BE2C (cell line): Measurements from ENCODE around the gene PAX1.

Experiments
- DNase-seq: peaks from one replicate; pipeline ENCODE4 v3.0.0-alpha.2; 2020
- H3K27me3 ChIP-seq: fragments of 250-450 bp; sonication (Bioruptor Pico); 2 replicates; pipeline ENCODE4 v1.5.1; 2020; ENCODE audit warnings: mild to moderate bottlenecking
- H3K36me3 ChIP-seq: fragments of 250-450 bp; sonication (Bioruptor Pico); 2 replicates; pipeline ENCODE4 v1.5.1; 2020; ENCODE audit warnings: mild to moderate bottlenecking
- H3K4me1 ChIP-seq: fragments of 250-450 bp; sonication (Bioruptor Pico); 2 replicates; pipeline ENCODE4 v1.5.1; 2020
- H3K4me3 ChIP-seq: 2 replicates; pipeline ENCODE4 v1.5.1; 2011; ENCODE audit warnings: low read depth, low read length
- H3K9me3 ChIP-seq: fragments of 250-450 bp; sonication (Bioruptor Pico); 2 replicates; pipeline ENCODE4 v1.5.1; 2020
- TF ChIP-seq, protein P1 (sequence below): IDR thresholded peaks from 2 replicates; pipeline ENCODE4 v1.5.1; 2012; ENCODE audit warnings: mild to moderate bottlenecking, low read depth, low read length

PAX1 gene

GRCh38 chr20:21670126-21670525 is 35.3 kb upstream of the PAX1 start:
- no peaks in the 10 kb centered on the region for H3K36me3 ChIP-seq
- DNase-seq, result no peak

DNA sequence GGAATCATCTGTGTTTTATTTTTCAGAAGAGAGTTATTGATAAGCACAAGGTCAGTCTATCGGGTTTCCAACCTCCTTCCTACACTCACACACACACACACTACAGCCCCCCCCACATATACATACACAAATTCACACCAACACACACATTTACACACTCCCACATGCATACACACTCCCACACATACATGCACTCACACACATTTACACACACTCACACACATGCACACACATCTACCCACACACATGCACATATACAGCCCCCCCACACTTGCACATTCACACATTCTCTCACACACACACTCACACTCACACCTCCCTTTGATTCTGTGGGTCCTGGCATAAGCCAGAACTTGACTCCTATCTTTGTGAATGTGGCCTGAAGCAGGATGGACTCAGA is 34.5 kb upstream of the PAX1 start:
- Histone ChIP-seq H3K4me1 (no peaks in the 10 kb centered on the region), H3K36me3 (no peaks in the 10 kb centered on the region), H3K4me3 (no peak overlapping the region), H3K27me3 (no peaks in the 10 kb centered on the region), H3K9me3 (no peaks in the 10 kb centered on the region)
- no peak for DNase-seq
- TF ChIP-seq, protein P1, sequence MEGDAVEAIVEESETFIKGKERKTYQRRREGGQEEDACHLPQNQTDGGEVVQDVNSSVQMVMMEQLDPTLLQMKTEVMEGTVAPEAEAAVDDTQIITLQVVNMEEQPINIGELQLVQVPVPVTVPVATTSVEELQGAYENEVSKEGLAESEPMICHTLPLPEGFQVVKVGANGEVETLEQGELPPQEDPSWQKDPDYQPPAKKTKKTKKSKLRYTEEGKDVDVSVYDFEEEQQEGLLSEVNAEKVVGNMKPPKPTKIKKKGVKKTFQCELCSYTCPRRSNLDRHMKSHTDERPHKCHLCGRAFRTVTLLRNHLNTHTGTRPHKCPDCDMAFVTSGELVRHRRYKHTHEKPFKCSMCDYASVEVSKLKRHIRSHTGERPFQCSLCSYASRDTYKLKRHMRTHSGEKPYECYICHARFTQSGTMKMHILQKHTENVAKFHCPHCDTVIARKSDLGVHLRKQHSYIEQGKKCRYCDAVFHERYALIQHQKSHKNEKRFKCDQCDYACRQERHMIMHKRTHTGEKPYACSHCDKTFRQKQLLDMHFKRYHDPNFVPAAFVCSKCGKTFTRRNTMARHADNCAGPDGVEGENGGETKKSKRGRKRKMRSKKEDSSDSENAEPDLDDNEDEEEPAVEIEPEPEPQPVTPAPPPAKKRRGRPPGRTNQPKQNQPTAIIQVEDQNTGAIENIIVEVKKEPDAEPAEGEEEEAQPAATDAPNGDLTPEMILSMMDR, result no peak

More at GRCh38 chr20:21670126-21670525, 35.3 kb upstream of the PAX1 start:
- Histone ChIP-seq H3K9me3 (no peaks in the 10 kb centered on the region), H3K27me3 (no peaks in the 10 kb centered on the region), H3K4me1 (no peaks in the 10 kb centered on the region), H3K4me3 (no peak overlapping the region)
- TF ChIP-seq, protein P1, result no peak

DNA sequence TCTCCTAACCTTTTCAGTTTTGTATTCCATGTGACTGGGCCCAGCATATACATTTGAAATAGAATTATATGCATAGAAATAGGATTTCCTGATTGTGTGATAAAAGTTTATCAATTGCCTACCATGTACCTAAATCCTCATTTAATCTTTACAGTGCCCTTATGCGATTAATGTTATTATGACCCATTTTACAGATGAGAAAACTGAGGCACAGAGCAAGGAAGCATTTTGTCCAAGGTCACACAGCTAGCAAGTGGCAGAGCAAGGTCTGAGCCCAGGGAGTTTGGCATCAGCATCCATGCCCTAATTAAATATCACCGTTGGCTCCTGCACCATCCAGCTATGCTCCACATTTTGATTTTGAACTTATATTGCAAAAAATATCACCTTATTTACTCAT is 28.2 kb upstream of the PAX1 start:
- Histone ChIP-seq H3K36me3 (no peaks in the 10 kb centered on the region), H3K4me3 (no peak overlapping the region), H3K9me3 (no peaks in the 10 kb centered on the region), H3K27me3 (no peaks in the 10 kb centered on the region; the same call in 1 of the 2 replicates), H3K4me1 (no peaks in the 10 kb centered on the region)
- no peak for DNase-seq
- TF ChIP-seq, protein P1, result no peak

- Histone ChIP-seq H3K27me3 (no peaks in the 10 kb centered on the region; the same call in 1 of the 2 replicates), H3K36me3 (no peaks in the 10 kb centered on the region), H3K9me3 (no peaks in the 10 kb centered on the region), H3K4me3 (no peak overlapping the region), H3K4me1 (no peaks in the 10 kb centered on the region)
- DNase-seq, result no peak
- TF ChIP-seq, protein P1, result no peak
Observed at GRCh38 chr20:21677781-21678180, 27.7 kb upstream of the PAX1 start.

DNA sequence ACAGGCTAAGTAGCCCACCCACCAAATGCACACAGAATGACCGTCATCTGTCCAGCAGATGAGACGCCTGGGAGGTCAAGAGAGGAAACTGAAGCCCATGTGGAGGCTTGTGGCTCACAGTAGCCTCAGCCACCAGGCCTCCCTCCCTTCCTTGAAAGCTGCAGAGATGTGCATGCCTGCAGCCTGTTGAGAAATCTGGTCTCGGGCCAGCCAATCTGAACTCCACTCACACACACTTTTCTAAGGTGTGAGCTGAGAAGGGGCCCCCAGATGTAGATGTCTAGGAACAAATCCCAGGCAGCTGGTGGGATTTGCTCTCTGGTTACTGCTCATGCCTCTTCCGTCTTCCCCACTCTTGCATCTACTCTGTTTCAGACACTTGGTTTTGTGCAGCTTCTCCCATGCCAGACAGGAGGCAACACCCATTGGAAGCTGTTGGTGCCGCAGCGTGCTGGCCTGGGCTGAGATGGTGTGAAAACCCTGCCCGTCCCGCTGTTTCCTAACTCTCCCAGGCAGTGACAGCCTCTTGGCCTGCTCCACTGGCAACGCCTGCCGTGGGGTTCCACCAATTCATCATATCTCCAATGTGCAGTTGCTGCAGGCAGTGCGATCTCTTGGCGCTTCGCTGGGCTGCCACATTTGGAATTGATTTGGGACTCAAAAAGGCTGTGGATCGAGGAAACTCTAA is 24.1 kb upstream of the PAX1 start:
- Histone ChIP-seq H3K4me3 (no peak overlapping the region), H3K27me3 (no peaks in the 10 kb centered on the region; the same call in 1 of the 2 replicates), H3K36me3 (no peaks in the 10 kb centered on the region), H3K9me3 (no peaks in the 10 kb centered on the region), H3K4me1 (no peaks in the 10 kb centered on the region)
- no peak for DNase-seq
- TF ChIP-seq, protein P1, result no peak

GRCh38 chr20:21681922-21682318 is 23.5 kb upstream of the PAX1 start:
- Histone ChIP-seq H3K27me3 (no peaks in the 10 kb centered on the region; the same call in 1 of the 2 replicates), H3K9me3 (no peaks in the 10 kb centered on the region), H3K4me1 (no peaks in the 10 kb centered on the region), H3K4me3 (no peak overlapping the region), H3K36me3 (no peaks in the 10 kb centered on the region)
- DNase-seq, result no peak
- TF ChIP-seq, protein P1, result no peak
